Testis (tissue), 3 donors: ENCODE results near the gene GRM7. TPM values are rescaled to one million over a fixed set of nuclear protein-coding genes. Genes with fewer than 3 reads are reported as not detected.

Source experiments
- DNase-seq: peaks from one replicate; pipeline ENCODE4 v3.0.0-alpha.2; 2019
- H3K27ac ChIP-seq, 2 donors: fragments of 200-600 bp; sonication (generic); one replicate each; pipeline ENCODE4 v1.5.1; 2019
- H3K27me3 ChIP-seq: fragments of 200-600 bp; sonication (generic); one replicate; pipeline ENCODE4 v1.5.1; 2019
- H3K36me3 ChIP-seq: fragments of 200-600 bp; sonication (generic); one replicate; pipeline ENCODE4 v1.5.1; 2017; ENCODE audit warnings: low read depth; ENCODE audit errors: missing control alignments
- H3K4me1 ChIP-seq: fragments of 200-600 bp; sonication (generic); one replicate; pipeline ENCODE4 v1.5.1; 2019
- H3K4me3 ChIP-seq, 2 donors: fragments of 200-600 bp; sonication (generic); one replicate each; pipeline ENCODE4 v1.5.1; 2017 to 2019
- H3K9me3 ChIP-seq: fragments of 200-600 bp; sonication (generic); one replicate; pipeline ENCODE4 v1.5.1; 2017
- POLR2A ChIP-seq: fragments of 450-650 bp; IDR thresholded peaks from one replicate; pipeline ENCODE4 v1.6.1; 2017; ENCODE audit warnings: antibody characterized with exemption, mild to moderate bottlenecking, moderate library complexity
- WGBS, 2 donors: methylation state at CpG; one replicate each; pipeline ENCODE4 v1.1.5; 2018; 5-methylcytosine and 5-hydroxymethylcytosine counted together
- intact Hi-C: fragments of 100-400 bp; cut with DNase I; formaldehyde crosslinking; loops from one replicate; pipeline ENCODE4 v1.15.1; 2023; ENCODE audit warnings: low total_unique reads
- polyA plus RNA-seq: library from polyadenylated mRNA; stranded (reverse); fragments of 350-450 nt; fragmentation: Illumina TruSeq; extraction: RNeasy Lipid Tissue Mini Kit (QIAGEN cat#74804); gene quantifications from one replicate; pipeline ENCODE4 v1.2.3, GENCODE V29; 2014; ENCODE audit warnings: low read depth, low replicate concordance; ENCODE audit not compliant: insufficient read depth
- total RNA-seq, 2 donors: library from RNA; depleted of rRNA; stranded (reverse); fragments of >200 nt; gene quantifications; one replicate each; pipeline ENCODE4 v1.2.3, GENCODE V29; 2016
- TF ChIP-seq, protein P1 (sequence below), 3 experiments: fragments of 450-650 bp in 2 of 3; fragments of 200-600 bp in 1 of 3; sonication (generic) in 1 of 3; IDR thresholded peaks; one replicate each; pipeline ENCODE4 v1.5.1; 2016 to 2019; ENCODE audit warnings: antibody characterized with exemption in 3 of 3, mild to moderate bottlenecking in 2 of 3, moderate library complexity in 1 of 3

The GRM7 gene
- total and polyA plus RNA-seq, 3 donors from 2014 or later, result 2.0 to 3.2 (median 2.7) TPM

DNA sequence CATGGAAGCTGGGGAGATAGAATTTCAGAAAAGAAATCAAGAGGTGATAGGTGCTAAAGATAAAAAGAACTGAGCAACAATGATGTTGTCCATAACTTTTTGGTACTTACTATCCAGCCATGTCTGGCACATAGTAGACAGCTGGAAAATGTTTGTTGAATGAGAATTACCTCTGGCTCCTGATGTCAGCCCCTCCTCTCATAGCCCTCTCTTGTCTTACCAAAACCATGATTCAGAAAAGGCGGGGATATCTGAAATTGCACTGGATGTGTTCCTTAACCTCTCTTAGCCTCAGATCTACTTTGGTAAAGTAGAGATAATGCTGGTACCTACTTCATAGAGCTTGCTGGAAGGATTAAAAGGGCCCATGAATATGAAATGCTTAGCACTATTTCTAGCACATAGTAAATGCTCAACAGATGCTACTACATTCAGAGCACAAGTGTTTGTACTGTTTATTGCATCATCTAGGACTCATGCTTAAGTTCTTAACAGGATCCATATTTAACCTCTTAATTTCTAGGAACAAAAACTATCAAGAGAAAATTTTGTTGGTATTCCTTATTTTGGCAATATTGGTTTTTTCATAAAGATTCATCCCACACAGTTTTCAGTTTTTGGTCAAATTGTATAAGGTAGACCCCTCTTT lies 859.9 kb downstream of the GRM7 start:
- DNase-seq, result no peak
- H3K9me3 ChIP-seq, result no peaks in the 10 kb centered on the region
- 88 to 95% methylated on average over 1 of the region's 1 CpG for WGBS, 2 donors
- no peak for TF ChIP-seq POLR2A
- TF ChIP-seq, protein P1, sequence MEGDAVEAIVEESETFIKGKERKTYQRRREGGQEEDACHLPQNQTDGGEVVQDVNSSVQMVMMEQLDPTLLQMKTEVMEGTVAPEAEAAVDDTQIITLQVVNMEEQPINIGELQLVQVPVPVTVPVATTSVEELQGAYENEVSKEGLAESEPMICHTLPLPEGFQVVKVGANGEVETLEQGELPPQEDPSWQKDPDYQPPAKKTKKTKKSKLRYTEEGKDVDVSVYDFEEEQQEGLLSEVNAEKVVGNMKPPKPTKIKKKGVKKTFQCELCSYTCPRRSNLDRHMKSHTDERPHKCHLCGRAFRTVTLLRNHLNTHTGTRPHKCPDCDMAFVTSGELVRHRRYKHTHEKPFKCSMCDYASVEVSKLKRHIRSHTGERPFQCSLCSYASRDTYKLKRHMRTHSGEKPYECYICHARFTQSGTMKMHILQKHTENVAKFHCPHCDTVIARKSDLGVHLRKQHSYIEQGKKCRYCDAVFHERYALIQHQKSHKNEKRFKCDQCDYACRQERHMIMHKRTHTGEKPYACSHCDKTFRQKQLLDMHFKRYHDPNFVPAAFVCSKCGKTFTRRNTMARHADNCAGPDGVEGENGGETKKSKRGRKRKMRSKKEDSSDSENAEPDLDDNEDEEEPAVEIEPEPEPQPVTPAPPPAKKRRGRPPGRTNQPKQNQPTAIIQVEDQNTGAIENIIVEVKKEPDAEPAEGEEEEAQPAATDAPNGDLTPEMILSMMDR (IDR thresholded peaks at IDR 0.05), result no peak
- intact Hi-C loops, result no loop called here
- H3K27ac ChIP-seq, result no peak overlapping the region
- no peaks in the 10 kb centered on the region for H3K4me1 ChIP-seq
- no peaks in the 10 kb centered on the region for H3K27me3 ChIP-seq
- no peak overlapping the region for H3K4me3 ChIP-seq
- H3K36me3 ChIP-seq, result no peaks in the 10 kb centered on the region

DNA sequence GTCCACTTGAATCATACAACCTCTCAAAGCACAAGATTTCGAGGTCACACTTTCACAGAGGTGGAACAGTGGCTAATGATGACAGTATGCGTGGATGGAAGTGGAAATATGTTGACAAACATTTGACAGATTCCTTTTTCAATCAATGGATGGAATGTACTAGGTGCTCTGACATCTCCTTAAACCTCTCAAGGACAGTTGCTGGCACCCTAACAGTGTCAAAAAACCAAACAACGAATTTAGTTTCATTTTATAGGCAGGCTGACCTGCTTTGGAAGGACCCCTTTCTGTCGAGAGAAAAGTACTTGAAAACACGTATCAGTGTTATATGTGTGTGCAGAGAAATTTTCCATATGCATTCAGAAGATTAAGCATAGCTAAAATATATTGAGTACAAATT lies 861.0 kb downstream of the GRM7 start:
- Histone ChIP-seq H3K27me3 (no peaks in the 10 kb centered on the region), H3K4me3 (no peak overlapping the region), H3K36me3 (no peaks in the 10 kb centered on the region), H3K27ac (no peak overlapping the region), H3K4me1 (no peaks in the 10 kb centered on the region), H3K9me3 (no peaks in the 10 kb centered on the region)
- intact Hi-C loops, result no loop called here
- TF ChIP-seq, protein P1 (IDR thresholded peaks at IDR 0.05), result no peak
- no peak for TF ChIP-seq POLR2A
- WGBS, 2 donors, result 89 to 92% methylated on average over 5 of the region's 5 CpGs
- no peak for DNase-seq

DNA sequence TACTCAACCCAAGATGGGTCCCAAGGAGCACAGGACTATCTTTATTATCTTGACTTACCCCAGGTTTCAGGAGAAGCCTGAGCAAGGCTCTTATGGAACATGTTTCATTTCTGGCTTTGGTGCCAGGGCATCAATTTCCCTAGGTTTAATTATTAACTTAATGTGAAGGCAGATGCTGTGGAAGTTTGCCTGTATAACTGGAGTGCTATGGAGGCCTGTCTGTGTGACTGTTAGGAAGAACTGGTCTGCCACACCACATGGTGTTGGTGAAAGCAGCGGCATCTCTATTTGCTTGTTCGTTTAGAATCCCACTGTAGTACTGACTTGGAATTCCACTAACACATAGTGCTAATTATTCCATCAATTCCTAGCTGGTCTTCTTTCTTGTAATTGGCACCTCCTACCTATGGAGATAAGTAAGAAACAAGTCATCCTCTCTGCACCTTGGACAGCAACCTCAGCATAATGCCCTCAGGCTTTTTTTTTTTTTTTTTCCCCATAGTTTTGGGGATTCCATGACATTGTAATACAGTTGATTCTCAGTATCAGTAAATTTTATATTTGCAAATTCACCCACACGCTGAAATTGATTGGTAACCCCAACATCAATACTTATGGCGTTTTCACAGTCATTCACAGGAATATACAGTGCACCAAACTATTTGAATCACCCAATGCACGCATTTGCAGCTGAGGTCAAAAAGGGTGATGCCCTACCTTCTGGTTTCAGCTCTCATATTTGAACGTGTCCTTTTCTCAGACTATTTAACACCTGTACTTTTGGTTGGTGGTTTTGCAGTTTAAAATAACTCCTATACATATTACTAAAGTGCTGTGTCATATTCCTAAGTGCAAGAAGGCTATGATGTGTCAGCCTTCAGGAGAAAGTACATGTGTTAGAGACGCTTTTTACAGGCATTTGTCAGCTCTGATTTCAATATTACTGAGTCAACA lies 867.9 kb downstream of the GRM7 start:
- TF ChIP-seq POLR2A, result no peak
- TF ChIP-seq, protein P1 (IDR thresholded peaks at IDR 0.05), result no peak
- Histone ChIP-seq H3K9me3 (no peaks in the 10 kb centered on the region), H3K36me3 (no peaks in the 10 kb centered on the region), H3K27me3 (no peaks in the 10 kb centered on the region), H3K27ac (no peak overlapping the region), H3K4me3 (no peak overlapping the region), H3K4me1 (no peaks in the 10 kb centered on the region)
- WGBS, 2 donors, result 90 to 94% methylated on average over 7 of the region's 7 CpGs
- DNase-seq, result no peak
- intact Hi-C loops, result no loop called here

DNA sequence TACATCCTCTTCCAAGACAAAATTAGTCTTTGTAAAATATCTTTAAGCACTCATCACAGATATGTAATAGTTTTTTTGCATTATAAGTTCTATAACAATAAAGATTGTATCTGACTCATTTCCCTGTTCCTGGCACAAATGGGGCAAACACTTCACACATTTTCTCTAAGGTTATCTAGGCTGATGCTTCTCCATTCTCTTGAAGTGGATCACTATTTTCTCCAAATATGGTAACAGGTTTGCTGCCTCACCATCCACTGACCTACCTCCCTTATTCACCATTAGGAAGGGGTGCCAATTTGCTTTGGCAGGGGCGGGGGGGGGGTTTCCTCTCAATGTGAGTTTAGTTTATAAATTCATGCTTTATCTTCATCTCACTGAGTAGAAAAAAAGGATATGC lies 873.0 kb downstream of the GRM7 start:
- intact Hi-C loops, result no loop called here
- DNase-seq, result no peak
- TF ChIP-seq, protein P1 (IDR thresholded peaks at IDR 0.05), result no peak
- no peak for TF ChIP-seq POLR2A
- H3K4me3 ChIP-seq, result no peak overlapping the region
- WGBS, 2 donors, result 67 to 87% methylated on average over 1 of the region's 1 CpG
- no peak overlapping the region for H3K27ac ChIP-seq
- H3K27me3 ChIP-seq, result no peaks in the 10 kb centered on the region
- no peaks in the 10 kb centered on the region for H3K9me3 ChIP-seq
- no peaks in the 10 kb centered on the region for H3K4me1 ChIP-seq
- no peaks in the 10 kb centered on the region for H3K36me3 ChIP-seq
